IPS-18a (cell line): Measurements from ENCODE around the gene TAS2R40.
"Not testable (repeated sequence)": the region's sequence is repeated elsewhere in the genome, so short reads cannot be mapped to it uniquely, and the experiment has no call there.

ENCODE experiments used
- H3K27ac ChIP-seq: one replicate; pipeline ENCODE4 v1.5.1; 2013; ENCODE audit warnings: low read length
- H3K27me3 ChIP-seq: one replicate; pipeline ENCODE4 v1.6.1; 2013; ENCODE audit warnings: mild to moderate bottlenecking, low read length; ENCODE audit not compliant: control insufficient read depth, insufficient read depth
- H3K36me3 ChIP-seq: one replicate; pipeline ENCODE4 v1.6.1; 2013; ENCODE audit warnings: low read depth, low read length; ENCODE audit not compliant: control insufficient read depth
- H3K4me1 ChIP-seq: one replicate; pipeline ENCODE4 v1.6.1; 2013; ENCODE audit warnings: low read depth, low read length; ENCODE audit not compliant: control insufficient read depth
- H3K4me3 ChIP-seq: one replicate; pipeline ENCODE4 v1.5.1; 2013; ENCODE audit warnings: low read length
- H3K9ac ChIP-seq: one replicate; pipeline ENCODE4 v1.6.1; 2013; ENCODE audit warnings: mild to moderate bottlenecking, low read length, moderate library complexity
- H3K9me3 ChIP-seq: one replicate; pipeline ENCODE4 v1.6.1; 2013; ENCODE audit warnings: low read depth, low read length; ENCODE audit not compliant: control insufficient read depth

The TAS2R40 gene

DNA sequence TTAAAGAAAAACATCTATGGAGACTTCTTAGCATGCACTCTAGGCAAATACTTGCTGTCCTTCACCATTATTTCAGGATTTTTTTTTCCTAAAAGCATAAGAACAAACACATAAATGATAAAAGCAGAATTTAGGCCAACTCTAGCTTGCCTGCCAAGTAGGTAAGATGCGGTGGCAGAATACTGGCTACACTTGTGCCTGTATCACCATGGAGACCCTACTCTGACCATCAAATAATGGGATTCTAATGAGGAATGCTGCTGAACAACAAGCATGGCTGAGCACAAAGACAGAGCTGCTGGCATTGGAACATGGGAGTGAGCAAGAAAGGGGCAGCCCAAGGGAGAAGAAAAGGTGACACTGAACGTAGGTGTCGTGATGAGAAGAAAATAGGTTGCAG lies 18.5 kb upstream of the TAS2R40 start:
- Histone ChIP-seq H3K4me3 (no peak overlapping the region), H3K9me3 (no peaks in the 10 kb centered on the region), H3K36me3 (no peaks in the 10 kb centered on the region), H3K4me1 (no peaks in the 10 kb centered on the region), H3K27ac (no peak overlapping the region), H3K27me3 (no peaks in the 10 kb centered on the region), H3K9ac (no peak overlapping the region)

DNA sequence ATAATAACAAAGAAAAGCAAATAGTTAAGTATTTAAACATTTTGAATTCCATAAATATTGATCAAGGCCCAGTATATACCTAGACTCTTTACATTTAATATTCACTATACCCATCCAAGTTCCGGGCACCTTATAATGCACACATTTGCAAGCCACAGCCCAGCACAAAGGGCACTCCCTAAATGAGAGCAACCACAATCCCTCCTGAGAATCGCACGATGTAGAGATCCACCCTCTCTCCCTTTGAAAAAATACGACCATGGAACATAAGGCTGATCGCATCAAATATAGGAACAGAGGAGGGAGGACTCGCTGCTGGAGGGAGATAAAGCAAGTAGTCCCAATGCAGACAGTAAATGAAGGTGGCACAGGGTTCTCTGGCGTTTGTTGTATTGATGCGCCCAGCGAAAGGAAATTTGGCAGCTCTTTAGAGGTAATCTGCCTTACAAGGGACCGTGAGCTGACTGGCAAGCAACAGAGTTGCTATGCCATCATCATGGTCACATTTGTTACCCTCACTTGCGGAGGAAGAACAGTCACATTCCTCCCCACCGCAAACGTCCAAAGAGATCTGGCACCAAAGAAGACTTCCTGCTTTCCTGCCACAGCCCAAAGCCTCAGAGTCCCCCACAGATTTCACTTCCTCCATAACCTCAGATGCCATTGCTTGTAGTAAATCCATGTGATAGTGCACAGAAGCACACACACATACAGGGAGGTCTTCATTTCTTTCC lies 16.1 kb upstream of the TAS2R40 start:
- no peak overlapping the region for H3K27ac ChIP-seq
- H3K27me3 ChIP-seq, result no peaks in the 10 kb centered on the region
- no peaks in the 10 kb centered on the region for H3K36me3 ChIP-seq
- H3K4me1 ChIP-seq, result no peaks in the 10 kb centered on the region
- no peak overlapping the region for H3K4me3 ChIP-seq
- no peak overlapping the region for H3K9ac ChIP-seq
- no peaks in the 10 kb centered on the region for H3K9me3 ChIP-seq

DNA sequence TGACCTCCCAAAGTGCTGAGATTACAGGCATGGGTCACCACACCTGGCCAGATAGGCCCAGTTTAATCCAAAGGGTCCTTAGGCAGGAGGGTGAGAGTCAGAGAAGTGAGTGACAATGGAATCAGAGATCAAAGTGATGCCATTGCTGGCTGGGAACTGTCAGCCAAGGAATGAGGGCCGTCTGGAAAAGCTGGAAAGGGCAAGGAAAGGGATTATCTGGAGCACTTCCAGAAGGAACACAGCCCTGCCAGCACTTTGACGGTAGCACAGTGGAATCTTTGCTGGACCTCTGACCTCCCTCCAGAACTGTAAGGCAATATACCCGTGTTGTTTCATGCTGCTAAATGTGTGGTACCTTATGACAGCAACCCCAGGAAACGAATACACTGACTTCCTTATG lies 11.3 kb upstream of the TAS2R40 start:
- Histone ChIP-seq H3K9ac (no peak overlapping the region), H3K4me3 (no peak overlapping the region), H3K36me3 (no peaks in the 10 kb centered on the region), H3K4me1 (no peaks in the 10 kb centered on the region), H3K27me3 (no peaks in the 10 kb centered on the region), H3K27ac (no peak overlapping the region), H3K9me3 (no peaks in the 10 kb centered on the region)

DNA sequence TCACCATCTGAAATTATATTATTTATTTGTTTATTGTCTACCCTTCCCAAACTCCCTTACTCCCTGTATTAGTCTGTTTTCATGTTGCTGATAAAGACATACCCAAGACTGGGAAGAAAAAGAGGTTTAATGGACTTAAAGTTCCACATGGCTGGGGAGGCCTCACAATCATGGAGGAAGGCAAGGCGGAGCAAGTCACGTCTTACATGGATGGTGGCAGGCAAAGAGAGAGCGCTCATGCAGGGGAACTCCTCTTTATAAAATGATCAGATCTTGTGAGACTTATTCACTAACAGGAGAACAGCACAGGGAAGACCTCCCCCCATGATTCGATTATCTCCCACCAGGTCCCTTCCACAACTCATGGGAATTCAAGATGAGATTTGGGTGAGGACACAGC lies 8.4 kb upstream of the TAS2R40 start:
- not testable (repeated sequence) for H3K4me3 ChIP-seq, H3K4me1 ChIP-seq, H3K9me3 ChIP-seq, H3K27me3 ChIP-seq, H3K27ac ChIP-seq, H3K9ac ChIP-seq, H3K36me3 ChIP-seq

DNA sequence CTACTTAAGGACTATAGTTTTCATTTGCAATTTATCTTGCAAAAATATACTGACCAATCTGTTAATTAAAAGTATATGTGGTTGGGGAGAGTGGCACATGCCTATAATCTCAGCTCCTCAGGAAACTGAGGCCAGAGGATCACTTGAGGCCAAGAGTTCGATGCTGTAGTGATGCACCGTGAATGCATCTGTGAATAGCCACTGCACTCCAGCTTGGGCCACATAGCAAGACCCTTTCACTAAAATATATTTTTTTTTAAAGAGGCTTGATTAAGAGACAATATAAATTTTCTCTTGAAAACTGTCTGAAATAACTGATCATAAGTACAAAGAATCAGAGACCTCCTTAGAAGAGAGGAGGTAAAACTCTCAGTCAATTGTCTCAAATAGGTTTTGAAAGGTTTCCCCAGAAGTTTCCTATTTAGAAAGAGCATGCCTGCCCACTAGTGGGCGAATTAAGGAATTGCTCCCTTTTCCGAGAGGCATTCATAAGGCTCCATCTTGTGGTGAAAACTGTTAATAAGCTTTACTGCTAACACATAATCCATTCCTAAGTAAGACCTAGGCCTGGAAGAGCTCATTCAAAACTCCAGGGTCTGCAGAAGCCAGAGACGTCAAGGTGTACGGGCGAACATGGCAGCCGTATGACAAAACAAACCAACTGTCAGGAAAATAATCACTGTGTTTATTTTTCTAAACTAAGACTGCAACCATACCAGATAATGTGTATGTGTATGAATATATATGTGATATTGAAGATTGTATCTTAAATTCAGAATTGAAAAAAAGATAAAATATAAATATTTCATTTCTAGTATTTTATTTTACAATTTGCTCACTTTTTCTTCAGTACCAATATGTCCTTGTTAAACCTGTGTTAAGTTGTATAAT lies 6.8 kb upstream of the TAS2R40 start:
- H3K36me3 ChIP-seq, result no peaks in the 10 kb centered on the region
- no peaks in the 10 kb centered on the region for H3K27me3 ChIP-seq
- H3K9me3 ChIP-seq, result no peaks in the 10 kb centered on the region
- no peak overlapping the region for H3K9ac ChIP-seq
- H3K4me3 ChIP-seq, result no peak overlapping the region
- H3K27ac ChIP-seq, result no peak overlapping the region
- H3K4me1 ChIP-seq, result no peaks in the 10 kb centered on the region

DNA sequence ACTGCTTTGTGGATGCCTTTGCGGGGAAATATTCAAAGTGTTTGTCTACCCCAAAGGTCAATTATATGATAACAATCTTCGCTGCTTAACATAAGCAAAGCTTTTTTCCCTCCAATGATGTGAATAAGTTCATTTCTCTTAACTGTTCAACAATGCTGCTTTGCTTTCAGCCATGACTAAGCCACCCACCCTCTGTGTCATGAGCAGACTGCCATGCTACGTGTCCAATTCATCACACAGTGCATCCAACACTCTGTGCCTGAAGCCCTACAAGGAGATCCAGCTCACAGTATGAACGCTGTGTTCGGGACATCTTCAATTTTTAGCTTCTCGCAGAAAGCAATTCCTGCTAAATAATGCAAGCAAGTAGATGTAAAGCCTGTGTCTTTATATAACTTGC lies 5.7 kb upstream of the TAS2R40 start:
- no peak overlapping the region for H3K27ac ChIP-seq
- no peak overlapping the region for H3K4me3 ChIP-seq
- no peaks in the 10 kb centered on the region for H3K4me1 ChIP-seq
- H3K9me3 ChIP-seq, result no peaks in the 10 kb centered on the region
- no peak overlapping the region for H3K9ac ChIP-seq
- H3K36me3 ChIP-seq, result no peaks in the 10 kb centered on the region
- H3K27me3 ChIP-seq, result no peaks in the 10 kb centered on the region

DNA sequence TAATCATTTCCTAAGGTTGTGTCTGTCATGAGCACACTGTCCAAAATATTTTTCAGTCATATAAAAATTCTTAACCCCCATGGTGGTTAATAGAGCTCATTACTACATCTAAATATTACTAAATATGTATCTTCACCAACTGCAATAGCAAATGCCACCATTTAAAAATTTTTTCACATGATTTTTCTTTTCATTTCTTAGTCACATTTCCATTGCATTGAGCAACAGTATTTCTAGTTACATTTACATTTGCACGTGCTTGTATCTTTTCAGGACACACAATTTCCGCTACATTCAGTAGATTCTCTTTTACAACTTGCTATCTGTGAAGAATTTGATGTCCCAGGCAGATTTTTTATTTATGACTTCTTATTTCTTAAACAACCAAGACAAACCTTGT lies 5.2 kb upstream of the TAS2R40 start:
- H3K27ac ChIP-seq, result no peak overlapping the region
- H3K4me3 ChIP-seq, result no peak overlapping the region
- H3K27me3 ChIP-seq, result no peaks in the 10 kb centered on the region
- H3K9ac ChIP-seq, result no peak overlapping the region
- H3K9me3 ChIP-seq, result no peaks in the 10 kb centered on the region
- H3K4me1 ChIP-seq, result no peaks in the 10 kb centered on the region
- H3K36me3 ChIP-seq, result no peaks in the 10 kb centered on the region

DNA sequence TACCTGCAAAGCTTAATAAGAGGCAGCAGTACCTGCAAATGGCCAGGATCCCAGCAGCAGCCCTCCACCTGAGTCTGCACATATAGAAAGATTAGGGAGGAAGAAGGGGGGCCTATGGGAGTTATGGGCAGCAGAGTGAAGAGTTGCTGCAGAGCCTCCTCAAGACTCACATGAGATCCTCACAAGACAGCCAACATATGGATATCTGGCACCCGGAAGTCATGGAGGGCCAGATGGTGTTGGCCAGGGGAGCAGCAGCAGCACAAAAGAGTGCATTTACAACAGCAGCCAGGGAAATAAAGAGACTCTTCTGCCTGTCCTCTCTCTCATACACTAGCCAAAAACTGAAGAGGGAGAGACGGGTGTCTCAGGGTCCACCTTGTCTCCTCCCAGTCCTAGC lies 4.0 kb upstream of the TAS2R40 start:
- Histone ChIP-seq H3K27ac (no peak overlapping the region), H3K9ac (no peak overlapping the region), H3K4me1 (no peaks in the 10 kb centered on the region), H3K36me3 (no peaks in the 10 kb centered on the region), H3K27me3 (no peaks in the 10 kb centered on the region), H3K4me3 (no peak overlapping the region), H3K9me3 (no peaks in the 10 kb centered on the region)

DNA sequence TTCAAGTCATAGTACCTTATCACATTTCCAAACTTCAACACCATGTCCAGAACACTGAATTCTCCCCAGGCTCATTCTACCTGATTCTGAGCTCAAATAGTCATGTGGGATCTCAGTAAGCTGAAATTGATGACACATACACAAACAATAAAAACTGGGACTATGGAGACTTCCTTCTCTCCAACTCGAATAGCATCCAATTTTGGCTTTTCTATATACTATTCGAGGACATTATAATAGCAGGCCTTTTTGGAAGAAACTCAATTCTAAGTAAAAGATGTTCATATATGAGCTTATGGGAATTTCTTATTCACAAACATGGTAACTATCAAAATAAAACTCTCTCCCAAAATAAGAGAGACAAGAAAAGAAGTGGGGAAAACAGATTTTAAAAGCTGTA lies 551 bp upstream of the TAS2R40 start:
- Histone ChIP-seq H3K9ac (no peak overlapping the region), H3K4me3 (no peak overlapping the region), H3K27ac (no peak overlapping the region), H3K27me3 (no peaks in the 10 kb centered on the region), H3K4me1 (no peaks in the 10 kb centered on the region), H3K9me3 (no peaks in the 10 kb centered on the region), H3K36me3 (no peaks in the 10 kb centered on the region)

DNA sequence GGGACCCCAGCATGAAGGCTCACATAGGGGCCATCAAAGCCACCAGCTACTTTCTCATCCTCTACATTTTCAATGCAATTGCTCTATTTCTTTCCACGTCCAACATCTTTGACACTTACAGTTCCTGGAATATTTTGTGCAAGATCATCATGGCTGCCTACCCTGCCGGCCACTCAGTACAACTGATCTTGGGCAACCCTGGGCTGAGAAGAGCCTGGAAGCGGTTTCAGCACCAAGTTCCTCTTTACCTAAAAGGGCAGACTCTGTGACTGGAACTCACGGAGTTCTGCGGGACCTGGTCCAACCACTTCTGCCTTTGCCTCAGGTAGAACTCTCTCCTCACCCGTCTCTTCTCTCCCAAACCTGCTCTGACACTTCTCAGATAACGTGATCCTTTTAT lies 945 bp downstream of the TAS2R40 start:
- Histone ChIP-seq H3K27ac (no peak overlapping the region), H3K9ac (no peak overlapping the region), H3K27me3 (no peaks in the 10 kb centered on the region), H3K9me3 (no peaks in the 10 kb centered on the region), H3K4me3 (no peak overlapping the region), H3K36me3 (no peaks in the 10 kb centered on the region), H3K4me1 (no peaks in the 10 kb centered on the region)

DNA sequence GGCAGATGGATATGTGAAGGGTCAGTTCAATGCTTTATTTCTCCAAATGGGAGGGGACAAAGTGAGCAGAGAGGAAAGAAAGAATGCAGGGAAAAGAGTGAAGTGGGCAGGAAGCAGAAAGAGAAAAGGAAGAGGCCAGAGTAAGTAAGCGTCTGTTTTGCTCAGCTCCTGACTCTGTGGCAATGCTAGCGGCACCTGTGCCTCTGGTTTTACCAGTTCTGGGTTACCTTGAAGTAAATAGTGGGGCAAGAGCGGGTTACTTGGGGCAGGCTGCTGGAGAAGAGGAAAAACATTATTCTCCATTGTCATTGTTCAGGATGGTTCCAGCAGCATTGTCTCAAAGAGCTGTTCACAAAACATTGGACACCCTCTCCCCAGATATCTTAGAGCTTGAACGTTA lies 1.9 kb downstream of the TAS2R40 start:
- Histone ChIP-seq H3K36me3 (no peaks in the 10 kb centered on the region), H3K9me3 (no peaks in the 10 kb centered on the region), H3K9ac (no peak overlapping the region), H3K4me3 (no peak overlapping the region), H3K27ac (no peak overlapping the region), H3K27me3 (no peaks in the 10 kb centered on the region), H3K4me1 (no peaks in the 10 kb centered on the region)

DNA sequence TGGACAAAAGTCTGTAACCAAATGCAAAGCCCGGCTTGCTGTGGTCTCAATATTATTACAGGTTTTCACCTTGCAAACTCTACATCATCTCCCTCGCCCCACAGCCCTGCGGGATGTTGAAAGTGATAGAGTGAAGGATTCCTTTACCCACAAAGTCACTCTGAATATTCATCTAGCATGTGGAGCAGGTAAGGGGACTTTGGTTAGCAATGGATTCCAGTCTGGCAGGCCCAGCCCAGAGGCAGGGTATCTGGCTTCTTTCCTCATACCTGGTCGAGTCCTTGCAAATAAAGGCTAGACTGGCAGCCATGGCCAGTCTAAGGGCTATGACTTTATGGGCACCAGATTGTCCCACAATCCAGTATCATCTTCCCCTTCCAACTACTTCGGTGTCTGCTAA lies 3.2 kb downstream of the TAS2R40 start:
- Histone ChIP-seq H3K27ac (no peak overlapping the region), H3K4me1 (peaks cover 8% of the 10 kb centered on the region), H3K4me3 (no peak overlapping the region)

More for the DNA sequence above, 3.2 kb downstream of the TAS2R40 start:
- Histone ChIP-seq H3K36me3 (no peaks in the 10 kb centered on the region), H3K9me3 (no peaks in the 10 kb centered on the region), H3K27me3 (no peaks in the 10 kb centered on the region), H3K9ac (no peak overlapping the region)
